GDM1 (cell line): Measurements from ENCODE around the gene BANF1.

ENCODE experiments used
- DNase-seq: peaks from one replicate; lab custom pipeline; 2025; lab: John Stamatoyannopoulos, UW

BANF1 gene, protein sequence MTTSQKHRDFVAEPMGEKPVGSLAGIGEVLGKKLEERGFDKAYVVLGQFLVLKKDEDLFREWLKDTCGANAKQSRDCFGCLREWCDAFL

GRCh38 chr11:66001942-66002647, at the start of gene BANF1, which contains the start of gene EIF1AD:
TSS of gene BANF1 (plus strand) at chr11:66002503. CDS start at chr11:66003251, 748 bp downstream.
TSS of gene EIF1AD (minus strand) at chr11:66002157. CDS start at chr11:66000389, 1,768 bp downstream.
- DNase-seq: peak; percentile 95

DNA sequence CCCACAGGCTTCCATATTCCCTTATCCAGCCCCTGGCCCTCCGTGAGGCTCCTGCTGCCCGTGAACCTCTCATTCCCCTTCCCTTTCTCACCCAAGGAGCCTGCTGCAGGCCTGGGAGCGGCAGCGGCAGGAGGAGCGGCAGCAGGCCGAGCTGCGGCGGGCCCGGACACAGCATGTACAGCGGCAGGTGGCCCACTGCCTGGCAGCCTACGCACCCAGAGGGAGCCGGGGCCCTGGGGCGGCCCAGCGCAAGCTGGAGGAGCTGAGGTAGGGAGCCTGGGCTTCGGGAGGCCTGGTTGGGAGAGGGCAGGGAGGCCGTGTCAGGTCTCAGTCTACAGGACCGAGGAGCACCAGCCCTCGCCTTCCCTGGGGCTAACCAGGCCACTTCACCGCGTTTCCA, 48.8 kb upstream of the BANF1 start:
- no peak for DNase-seq

DNA sequence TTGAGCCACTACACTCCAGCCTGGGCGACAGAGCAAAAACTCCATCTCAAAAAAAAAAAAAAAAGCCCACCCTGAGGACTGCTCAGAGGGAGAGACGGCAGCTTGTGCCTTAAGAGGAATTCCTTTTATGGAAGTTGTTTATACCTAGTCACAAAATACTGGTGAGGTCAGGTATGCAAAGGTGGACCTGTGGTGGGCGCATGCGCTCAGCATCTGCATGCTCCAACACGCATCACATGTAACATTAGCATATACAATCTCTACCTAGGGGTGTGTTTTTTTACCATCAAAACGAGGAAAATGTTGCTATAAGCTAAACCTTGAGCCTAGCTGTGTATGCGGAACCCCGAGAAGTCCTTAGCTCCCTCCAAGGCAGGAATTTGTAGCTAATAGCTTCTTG, 47.5 kb upstream of the BANF1 start:
- DNase-seq: no peak

DNA sequence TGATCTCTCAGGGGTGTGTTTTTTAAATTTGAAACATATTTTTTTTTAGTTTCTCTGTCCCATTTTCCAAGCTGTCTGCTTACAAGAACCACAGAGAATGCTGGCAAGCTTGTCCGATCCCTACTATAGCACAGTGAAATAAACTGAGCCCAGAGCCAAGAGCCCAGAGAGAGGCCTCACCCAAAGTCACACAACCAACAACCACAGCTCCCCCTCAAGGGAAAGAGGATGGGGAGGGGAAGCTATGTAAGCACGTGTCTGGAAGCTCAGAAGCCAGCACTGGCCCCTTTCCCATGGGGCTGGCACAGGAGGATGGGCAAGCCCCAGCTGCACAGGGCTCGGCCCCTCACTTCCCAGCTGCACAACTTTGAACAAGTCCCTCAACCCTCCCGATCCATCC, 44.0 kb upstream of the BANF1 start:
- DNase-seq: peak; percentile 23

- DNase-seq: no peak
Measured at GRCh38 chr11:65958774-65959420, 43.4 kb upstream of the BANF1 start.

DNA sequence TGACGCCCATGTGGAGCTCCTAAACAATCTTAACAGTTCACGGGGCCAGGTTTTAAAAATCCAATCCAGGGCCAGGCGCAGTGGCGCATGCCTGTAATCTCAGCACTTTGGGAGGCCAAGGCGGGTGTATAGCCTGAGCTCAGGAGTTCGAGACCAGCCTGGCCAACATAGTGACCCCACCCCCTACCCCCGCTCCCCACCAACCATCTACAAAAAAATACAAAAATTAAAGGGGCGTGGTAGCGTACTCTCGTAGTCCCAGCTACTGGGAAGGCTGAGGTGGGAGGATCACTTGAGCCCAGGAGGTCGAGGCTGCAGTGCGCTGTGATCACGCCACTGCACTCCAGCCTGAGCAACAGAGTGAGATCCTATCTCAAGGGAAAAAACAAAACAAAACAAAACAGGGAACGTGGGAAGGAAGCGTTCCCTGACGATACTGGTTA, 41.5 kb upstream of the BANF1 start:
- no peak for DNase-seq

DNA sequence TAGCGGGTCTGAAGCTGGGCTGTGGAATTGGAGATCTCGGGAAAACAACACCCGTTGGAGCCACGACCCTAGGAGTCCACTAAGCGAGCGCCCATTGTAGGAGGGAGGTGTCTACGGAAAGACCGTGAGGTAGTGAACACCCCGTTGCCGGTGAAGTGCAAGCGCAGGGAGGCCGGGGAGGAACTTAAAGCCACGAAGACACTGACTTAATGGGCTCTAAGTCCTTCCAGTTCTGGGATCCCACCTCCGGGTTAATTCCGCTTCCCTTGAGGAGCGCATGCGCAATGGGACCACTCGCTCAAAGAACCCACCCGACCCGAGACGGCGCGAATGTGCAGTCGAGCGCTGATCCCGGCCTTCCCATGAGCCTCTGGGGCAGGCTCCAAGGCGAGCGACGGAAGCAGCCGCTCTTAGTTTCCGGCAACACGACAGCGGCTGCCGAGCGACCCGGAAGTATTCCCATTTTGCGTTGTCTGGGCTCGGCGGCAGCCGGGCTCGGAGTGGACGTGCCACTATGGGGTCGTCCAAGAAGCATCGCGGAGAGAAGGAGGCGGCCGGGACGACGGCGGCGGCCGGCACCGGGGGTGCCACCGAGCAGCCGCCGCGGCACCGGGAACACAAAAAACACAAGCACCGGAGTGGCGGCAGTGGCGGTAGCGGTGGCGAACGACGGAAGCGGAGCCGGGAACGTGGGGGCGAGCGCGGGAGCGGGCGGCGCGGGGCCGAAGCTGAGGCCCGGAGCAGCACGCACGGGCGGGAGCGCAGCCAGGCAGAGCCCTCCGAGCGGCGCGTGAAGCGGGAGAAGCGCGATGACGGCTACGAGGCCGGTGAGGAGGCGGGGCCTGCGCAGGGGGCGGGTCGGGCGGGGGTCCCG, 40.8 kb upstream of the BANF1 start, which contains the start of gene SART1:
Gene SART1, plus strand, starts transcription at position 468 of the 874 bp plus-strand sequence. Its CDS starts 47 bp downstream, at position 515.
- peak; percentile 99 for DNase-seq

GRCh38 chr11:65962141-65962564, 40.1 kb upstream of the BANF1 start:
- no peak for DNase-seq

GRCh38 chr11:65964906-65965305, 37.4 kb upstream of the BANF1 start:
- DNase-seq: no peak

- no peak for DNase-seq
Measured at GRCh38 chr11:65965986-65966762, 36.1 kb upstream of the BANF1 start.

GRCh38 chr11:65967329-65967934, 34.9 kb upstream of the BANF1 start:
- DNase-seq: no peak

DNA sequence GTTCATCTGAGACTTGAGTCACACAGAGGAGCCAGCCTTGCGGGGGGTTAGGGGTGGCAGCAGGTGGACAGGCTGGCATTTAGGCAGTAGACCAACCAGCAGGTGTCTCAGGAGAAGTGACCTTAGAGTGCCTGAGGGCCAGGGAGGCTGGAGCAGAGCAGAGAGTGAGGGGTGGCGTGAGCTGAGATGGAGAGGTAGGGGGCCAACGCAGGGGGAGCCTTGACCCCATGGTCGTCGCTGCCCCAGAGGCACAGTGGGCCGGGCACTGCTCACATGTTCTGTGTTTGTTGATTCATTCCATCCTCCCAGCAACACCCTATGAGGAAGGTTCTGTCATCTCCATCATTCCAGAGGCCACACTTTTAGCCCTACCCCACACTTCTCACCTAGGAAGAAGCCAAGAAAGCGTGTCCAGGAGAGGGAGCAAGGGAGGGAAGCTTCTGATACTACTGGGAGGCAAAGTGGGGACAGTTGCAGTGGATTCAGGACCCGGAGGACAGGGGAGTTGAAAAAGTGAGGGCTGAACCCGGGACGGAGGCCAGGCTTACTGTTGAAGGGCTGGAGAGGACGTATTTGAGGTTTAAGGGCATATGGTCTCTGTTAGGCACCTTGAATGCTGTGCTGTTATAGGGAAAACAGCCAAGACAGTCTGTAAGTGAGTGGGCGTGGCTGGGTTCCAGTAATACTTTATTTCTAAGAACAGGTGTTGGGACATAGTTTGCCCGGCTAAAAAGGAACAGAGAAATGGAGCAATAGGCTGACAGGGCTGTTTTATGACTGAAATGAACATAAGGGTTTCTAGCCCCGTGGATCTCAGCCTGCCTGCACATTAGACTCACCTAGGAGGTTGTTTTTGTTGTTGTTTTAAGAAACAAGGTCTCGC, 33.5 kb upstream of the BANF1 start:
- DNase-seq: no peak

DNA sequence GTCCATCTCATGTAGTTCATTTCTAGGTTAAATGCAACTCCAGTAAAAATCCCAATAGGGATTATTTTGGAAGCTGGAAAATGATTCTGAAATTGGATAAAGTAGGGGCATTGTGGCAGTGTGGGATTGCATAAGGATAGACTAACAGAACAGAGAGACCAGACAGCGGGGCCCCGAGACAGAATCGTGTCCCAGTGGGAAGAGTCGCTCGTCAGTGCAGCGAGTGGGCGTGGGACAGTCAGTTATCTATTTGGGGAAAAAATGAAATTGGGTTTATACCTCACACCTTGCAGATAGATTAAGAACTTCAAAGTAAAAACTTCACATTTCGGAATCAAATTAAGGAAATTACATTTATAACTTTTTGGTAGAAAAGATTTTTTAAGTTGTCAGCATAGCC, 30.2 kb upstream of the BANF1 start:
- DNase-seq: no peak

GRCh38 chr11:65973439-65974110, 28.7 kb upstream of the BANF1 start:
- DNase-seq: no peak

DNA sequence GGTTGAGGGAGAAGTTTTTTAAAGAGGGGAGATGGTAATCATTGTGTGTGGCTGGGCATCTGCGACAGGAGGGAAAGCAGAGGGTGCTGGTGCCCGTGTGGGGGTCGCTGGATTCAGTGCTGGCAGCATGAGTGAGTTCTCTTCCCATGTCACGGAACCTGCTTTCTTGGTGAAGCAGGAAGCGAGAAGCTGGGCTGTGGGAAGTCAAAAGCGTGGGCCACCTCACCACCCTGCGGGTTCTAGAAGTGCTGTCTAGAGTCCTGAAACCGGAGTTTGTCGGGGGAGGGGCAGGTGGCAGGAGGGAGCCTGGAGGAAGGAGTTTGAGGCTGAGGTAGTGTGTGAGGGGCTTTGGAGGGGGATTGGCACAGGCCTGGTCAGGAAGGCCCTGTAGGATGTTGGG, 26.5 kb upstream of the BANF1 start:
- DNase-seq: no peak

GRCh38 chr11:65976216-65977176, 25.8 kb upstream of the BANF1 start:
- DNase-seq: no peak

GRCh38 chr11:65977621-65978390, 24.5 kb upstream of the BANF1 start:
- no peak for DNase-seq
